Endothelial cell of umbilical vein (primary cell): Measurements from ENCODE around the gene TOMM20. TPM values are rescaled to one million over a fixed set of nuclear protein-coding genes. Genes with fewer than 3 reads are reported as not detected.

Experiments used
- BruUV-seq: library from RNA; stranded (reverse); fragments of 400-500 nt; replicated peaks from 2 replicates; lab custom pipeline; 2021; lab: Mats Ljungman, UMichigan
- CTCF ChIA-PET: fragments of 300-600, 350-600 bp; sonication (Branson Sonifier 250); formaldehyde crosslinking; loops from one replicate; lab custom pipeline; 2021; ENCODE audit warnings: antibody characterized with exemption, inconsistent platforms; lab: Charles Lee
- POLR2A ChIA-PET: fragments of 300-600, 350-600 bp; sonication (Branson Sonifier 250); formaldehyde crosslinking; loops from one replicate; lab custom pipeline; 2021; ENCODE audit warnings: antibody characterized with exemption, inconsistent platforms; lab: Charles Lee
- DNase-seq: peaks from one replicate; pipeline ENCODE4 v3.0.0-alpha.2; 2011; ENCODE audit warnings: low read depth, low spot score
- FAIRE-seq: peaks from 2 replicates; lab custom pipeline; 2011; peaks lifted over from hg19 to GRCh38; lab: Jason Lieb, UNC
- H2AFZ ChIP-seq: 2 replicates; pipeline ENCODE4 v1.6.0; 2012; ENCODE audit warnings: low read depth, low read length, control low read depth, inconsistent platforms
- H3K27ac ChIP-seq: 2 replicates; pipeline ENCODE4 v1.5.1; 2011; ENCODE audit warnings: low read depth, mild to moderate bottlenecking, control low read depth, low read length, moderate library complexity; ENCODE audit not compliant: insufficient read depth
- H3K27me3 ChIP-seq, 2 experiments: 2 replicates each; pipeline versions ENCODE4 v1.6.0 to v1.6.1; 2011; ENCODE audit warnings: low read length in 2 of 2, mixed read lengths in 1 of 2; ENCODE audit not compliant: control insufficient read depth in 2 of 2, insufficient read depth in 2 of 2
- H3K36me3 ChIP-seq, 2 experiments: 2 replicates in 1 of 2; 3 replicates in 1 of 2; pipeline ENCODE4 v1.5.1; 2011; ENCODE audit warnings: low read length in 2 of 2, mild to moderate bottlenecking in 1 of 2, moderate library complexity in 1 of 2; ENCODE audit not compliant: control insufficient read depth in 2 of 2, insufficient read depth in 2 of 2; ENCODE audit errors: extremely low read depth in 1 of 2
- H3K4me1 ChIP-seq: 3 replicates; pipeline ENCODE4 v1.5.1; 2011; ENCODE audit warnings: mild to moderate bottlenecking, low read length; ENCODE audit not compliant: control insufficient read depth, insufficient read depth; ENCODE audit errors: extremely low read depth
- H3K4me2 ChIP-seq: 2 replicates; pipeline ENCODE4 v1.6.1; 2011; ENCODE audit warnings: low read length, control low read depth, mixed read lengths; ENCODE audit not compliant: insufficient read depth
- H3K4me3 ChIP-seq, 3 experiments: fragments of 200-600 bp in 1 of 3; sonication (generic), shearing (Covaris generic) in 1 of 3; replicated peaks in 1 of 3; 2 replicates each; pipeline ENCODE4 v1.5.1; 2011 to 2016; ENCODE audit warnings: control low read depth in 3 of 3, low read length in 3 of 3, mild to moderate bottlenecking in 2 of 3, inconsistent platforms in 1 of 3, low read depth in 1 of 3, moderate library complexity in 1 of 3; ENCODE audit not compliant: insufficient read depth in 1 of 3
- H3K79me2 ChIP-seq: 2 replicates; pipeline ENCODE4 v1.6.0; 2012; ENCODE audit warnings: low read length, inconsistent platforms; ENCODE audit not compliant: control insufficient read depth, insufficient read depth
- H3K9ac ChIP-seq: replicated peaks from 2 replicates; pipeline ENCODE3; 2011; ENCODE audit warnings: low read length, control low read depth; ENCODE audit not compliant: insufficient read depth; ENCODE audit errors: extremely low read depth
- H3K9me1 ChIP-seq: replicated peaks from 3 replicates; pipeline ENCODE4 v1.6.0; 2011; ENCODE audit warnings: mild to moderate bottlenecking, low read length; ENCODE audit not compliant: control insufficient read depth, insufficient read depth; ENCODE audit errors: extremely low read depth
- H3K9me3 ChIP-seq: replicated peaks from 2 replicates; pipeline ENCODE4 v1.5.1; 2012; ENCODE audit warnings: low read length, inconsistent platforms; ENCODE audit not compliant: control insufficient read depth, insufficient read depth
- H4K20me1 ChIP-seq: replicated peaks from 2 replicates; pipeline ENCODE3; 2011; ENCODE audit warnings: mild to moderate bottlenecking, low read length; ENCODE audit not compliant: control insufficient read depth, insufficient read depth; ENCODE audit errors: extremely low read depth
- CTCF ChIP-seq, 2 donors: IDR thresholded peaks; 1 replicate in 1 of 2; 2 replicates in 1 of 2; pipeline ENCODE4 v1.5.1; 2011; ENCODE audit warnings: low read length in 2 of 2, mild to moderate bottlenecking in 2 of 2, moderate library complexity in 2 of 2, control low read depth in 1 of 2, inconsistent platforms in 1 of 2, low read depth in 1 of 2; ENCODE audit not compliant: insufficient read depth in 1 of 2; ENCODE audit errors: extremely low read depth in 1 of 2
- EZH2 ChIP-seq: IDR thresholded peaks from 2 replicates; pipeline ENCODE4 v1.6.1; 2012; ENCODE audit warnings: borderline replicate concordance, low read depth, mild to moderate bottlenecking, moderate library complexity, low read length, inconsistent platforms; ENCODE audit not compliant: severe bottlenecking
- GATA2 ChIP-seq: IDR thresholded peaks from 2 replicates; pipeline ENCODE4 v1.7.0; 2011; ENCODE audit warnings: low read depth, mild to moderate bottlenecking, moderate library complexity, mixed read lengths, low read length; ENCODE audit not compliant: insufficient read length, insufficient read depth
- MYC ChIP-seq: IDR thresholded peaks from one replicate; pipeline ENCODE4 v1.6.1; 2011; ENCODE audit warnings: mild to moderate bottlenecking, low read depth, low read length
- POLR2A ChIP-seq: IDR thresholded peaks from 2 replicates; pipeline ENCODE4 v1.6.1; 2012; ENCODE audit warnings: low read depth, mild to moderate bottlenecking, control low read depth, low read length
- dilution Hi-C: fragments of 300-500 bp; cut with MboI; formaldehyde crosslinking; loops from one replicate; pipeline ENCODE4 v1.15.0; 2019; ENCODE audit warnings: low sequenced_read_pairs; ENCODE audit not compliant: extremely low pct_ligation_motif_present
- intact Hi-C: fragments of 100-400 bp; cut with micrococcal nuclease; formaldehyde crosslinking; loops from one replicate; pipeline ENCODE4 v1.10.0; 2022
- polyA plus RNA-seq, 4 experiments: library from polyadenylated mRNA; depleted of rRNA in 3 of 4; stranded (reverse) in 3 of 4; unstranded in 1 of 4; fragments of >200 nt; gene quantifications; 2 replicates each; pipeline versions ENCODE4 v1.2.1 to v1.2.3, GENCODE V29; 2011 to 2012; ENCODE audit warnings: missing spikeins in 1 of 4
- total RNA-seq: library from RNA; stranded (reverse); gene quantifications from 2 replicates; pipeline ENCODE4 v1.2.3, GENCODE V29; 2021
- TF ChIP-seq, protein P1 (sequence below): IDR thresholded peaks from 2 replicates; pipeline ENCODE4 v1.6.1; 2011; ENCODE audit not compliant: insufficient read depth, insufficient read length

The TOMM20 gene
- total and polyA plus RNA-seq, 2 donors (not counting 3 experiments of a cell fraction or from before 2014, with no cell fraction given): 42.5 to 98.4 TPM

- H3K4me3 ChIP-seq: no peak overlapping the region
- H3K9ac ChIP-seq: no peak overlapping the region
- DNase-seq (peak; percentile 78), FAIRE-seq (peak; percentile 94)
- peak overlapping the region; percentile 26 for H3K4me2 ChIP-seq
- BruUV-seq: no TSS peak
- no peaks in the 10 kb centered on the region for H3K79me2 ChIP-seq
- H3K9me3 ChIP-seq: no peaks in the 10 kb centered on the region
- dilution Hi-C loops (loop anchor here (10.0 kb wide), 1 partner anchor 609 kb away; no protein-coding TSS in a partner anchor), intact Hi-C loops (loop anchor here (2.0 kb wide), 1 partner anchor 323 kb away; no protein-coding TSS in a partner anchor)
- POLR2A ChIA-PET: no interaction called here
- no peak for TF ChIP-seq POLR2A
- TF ChIP-seq EZH2: no peak
- TF ChIP-seq GATA2: no peak
- TF ChIP-seq, protein P1, sequence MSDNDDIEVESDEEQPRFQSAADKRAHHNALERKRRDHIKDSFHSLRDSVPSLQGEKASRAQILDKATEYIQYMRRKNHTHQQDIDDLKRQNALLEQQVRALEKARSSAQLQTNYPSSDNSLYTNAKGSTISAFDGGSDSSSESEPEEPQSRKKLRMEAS: no peak
- no peak for TF ChIP-seq MYC
- TF ChIP-seq CTCF (IDR thresholded peaks at IDR 0.05; ENCODE audit: extremely low read depth in 1 of 2, insufficient read depth in 1 of 2, low read depth in 1 of 2, low read length in 2 of 2): peak; percentile 93
- CTCF ChIA-PET: interaction anchor here (0.6 to 3.1 kb wide), 34 partner anchors 9 to 690 kb away, joined by 3 to 35 read pairs (median 4); partner anchors contain the start of gene TARBP1
- peaks cover 0 to 3% of the 10 kb centered on the region in 2 experiments for H3K27me3 ChIP-seq
- no peak overlapping the region for H3K27ac ChIP-seq
- no peaks in the 10 kb centered on the region for H4K20me1 ChIP-seq
- peak overlapping the region; percentile 37 for H2AFZ ChIP-seq
- no peaks in the 10 kb centered on the region for H3K36me3 ChIP-seq
- no peaks in the 10 kb centered on the region for H3K4me1 ChIP-seq
- H3K9me1 ChIP-seq: no peaks in the 10 kb centered on the region
Measured at GRCh38 chr1:235093696-235094592, 34.7 kb downstream of the TOMM20 start.
